ENCODE data around the gene TGM4. TPM values are rescaled to one million over a fixed set of nuclear protein-coding genes. Genes with fewer than 3 reads are reported as not detected.
"Not testable (repeated sequence)": the region's sequence is repeated elsewhere in the genome, so short reads cannot be mapped to it uniquely, and the experiment has no call there.

TGM4 gene
- not detected for total RNA-seq

GRCh38 chr3:44874308-44874707 is at the start of gene TGM4:
TGM4 (plus strand) TSS chr3:44874608; CDS start chr3:44874679, 71 bp downstream.
- Mint-ChIP-seq H3K4me3 (no peak within 1 kb of the TSS), H3K4me1 (ENCODE audit: low read depth) (no peaks in the 10 kb centered on the region), H3K9me3 (ENCODE audit: insufficient read depth) (no peaks in the 10 kb centered on the region), H3K27ac (no peak within 1 kb of the TSS), H3K36me3 (ENCODE audit: low read depth) (no peaks in the 10 kb centered on the region), H3K27me3 (ENCODE audit: low read depth) (peaks cover 2% of the 10 kb centered on the region)
- ATAC-seq = no peak
- ChIA-PET CTCF (interaction anchor here (0.9 kb wide), 1 partner anchor 17 kb away, joined by 3 read pairs; no protein-coding TSS in a partner anchor), POLR2A (no interaction called here)
- no peak for DNase-seq

GRCh38 chr3:44825264-44825925 is 49.0 kb upstream of the TGM4 start:
- no peak overlapping the region for H3K4me3 Mint-ChIP-seq
- ATAC-seq (no peak), DNase-seq (no peak)
- H3K4me1 Mint-ChIP-seq (ENCODE audit: low read depth) = no peaks in the 10 kb centered on the region
- CTCF ChIA-PET = no interaction called here
- no peak overlapping the region for H3K27ac Mint-ChIP-seq
- POLR2A ChIA-PET = interaction anchor here (0.6 kb wide), 1 partner anchor 63 kb away, joined by 3 read pairs; no protein-coding TSS in a partner anchor
- H3K9me3 Mint-ChIP-seq (ENCODE audit: insufficient read depth) = no peaks in the 10 kb centered on the region
- no peaks in the 10 kb centered on the region for H3K27me3 Mint-ChIP-seq (ENCODE audit: low read depth)
- H3K36me3 Mint-ChIP-seq (ENCODE audit: low read depth) = peaks cover 63% of the 10 kb centered on the region

- Mint-ChIP-seq H3K36me3 (ENCODE audit: low read depth) (peaks cover 65% of the 10 kb centered on the region), H3K27ac (no peak overlapping the region), H3K27me3 (ENCODE audit: low read depth) (no peaks in the 10 kb centered on the region), H3K4me1 (ENCODE audit: low read depth) (no peaks in the 10 kb centered on the region), H3K9me3 (ENCODE audit: insufficient read depth) (no peaks in the 10 kb centered on the region), H3K4me3 (no peak overlapping the region)
- ChIA-PET POLR2A (no interaction called here), CTCF (no interaction called here)
- DNase-seq (no peak), ATAC-seq (no peak)
Observed at GRCh38 chr3:44827196-44827595, 47.2 kb upstream of the TGM4 start.

GRCh38 chr3:44831232-44831631 is 43.2 kb upstream of the TGM4 start:
- peaks cover 61% of the 10 kb centered on the region for H3K36me3 Mint-ChIP-seq (ENCODE audit: low read depth)
- H3K9me3 Mint-ChIP-seq (ENCODE audit: insufficient read depth) = peaks cover 5% of the 10 kb centered on the region
- ChIA-PET POLR2A (no interaction called here), CTCF (no interaction called here)
- H3K4me3 Mint-ChIP-seq = no peak overlapping the region
- DNase-seq = no peak
- no peak overlapping the region for H3K27ac Mint-ChIP-seq
- H3K4me1 Mint-ChIP-seq (ENCODE audit: low read depth) = no peaks in the 10 kb centered on the region
- ATAC-seq = no peak
- no peaks in the 10 kb centered on the region for H3K27me3 Mint-ChIP-seq (ENCODE audit: low read depth)

- ATAC-seq (no peak), DNase-seq (no peak)
- no peaks in the 10 kb centered on the region for H3K4me1 Mint-ChIP-seq (ENCODE audit: low read depth)
- H3K9me3 Mint-ChIP-seq (ENCODE audit: insufficient read depth) = peaks cover 11% of the 10 kb centered on the region
- H3K27me3 Mint-ChIP-seq (ENCODE audit: low read depth) = no peaks in the 10 kb centered on the region
- no peak overlapping the region for H3K4me3 Mint-ChIP-seq
- ChIA-PET CTCF (interaction anchor here (0.9 kb wide), 1 partner anchor 299 kb away, joined by 3 read pairs; no protein-coding TSS in a partner anchor), POLR2A (no interaction called here)
- no peak overlapping the region for H3K27ac Mint-ChIP-seq
- peaks cover 62% of the 10 kb centered on the region for H3K36me3 Mint-ChIP-seq (ENCODE audit: low read depth)
Observed at GRCh38 chr3:44832032-44832431, 42.4 kb upstream of the TGM4 start.

GRCh38 chr3:44832965-44833364 is 41.4 kb upstream of the TGM4 start:
- Mint-ChIP-seq H3K27ac (no peak overlapping the region), H3K27me3 (ENCODE audit: low read depth) (no peaks in the 10 kb centered on the region), H3K4me3 (no peak overlapping the region), H3K36me3 (ENCODE audit: low read depth) (peaks cover 66% of the 10 kb centered on the region), H3K9me3 (ENCODE audit: insufficient read depth) (peaks cover 14% of the 10 kb centered on the region), H3K4me1 (ENCODE audit: low read depth) (no peaks in the 10 kb centered on the region)
- ChIA-PET CTCF (interaction anchor here (0.9 kb wide), 1 partner anchor 300 kb away, joined by 3 read pairs; no protein-coding TSS in a partner anchor), POLR2A (no interaction called here)
- ATAC-seq (no peak), DNase-seq (no peak)

GRCh38 chr3:44833394-44833793 is 41.0 kb upstream of the TGM4 start:
- Mint-ChIP-seq H3K27ac (no peak overlapping the region), H3K4me1 (ENCODE audit: low read depth) (no peaks in the 10 kb centered on the region), H3K36me3 (ENCODE audit: low read depth) (peaks cover 70% of the 10 kb centered on the region), H3K27me3 (ENCODE audit: low read depth) (no peaks in the 10 kb centered on the region), H3K9me3 (ENCODE audit: insufficient read depth) (peaks cover 14% of the 10 kb centered on the region), H3K4me3 (no peak overlapping the region)
- DNase-seq = no peak
- no peak for ATAC-seq
- ChIA-PET CTCF (interaction anchor here (1.5 kb wide), 1 partner anchor 82 kb away, joined by 4 read pairs; no protein-coding TSS in a partner anchor), POLR2A (no interaction called here)

- CTCF ChIA-PET = no interaction called here
- no peak for DNase-seq
- Mint-ChIP-seq H3K4me3 (no peak overlapping the region), H3K27ac (no peak overlapping the region), H3K9me3 (ENCODE audit: insufficient read depth) (peaks cover 14% of the 10 kb centered on the region), H3K36me3 (ENCODE audit: low read depth) (peaks cover 75% of the 10 kb centered on the region), H3K4me1 (ENCODE audit: low read depth) (no peaks in the 10 kb centered on the region), H3K27me3 (ENCODE audit: low read depth) (no peaks in the 10 kb centered on the region)
- no peak for ATAC-seq
- POLR2A ChIA-PET = no interaction called here
Observed at GRCh38 chr3:44835684-44836083, 38.7 kb upstream of the TGM4 start.

- peaks cover 77% of the 10 kb centered on the region for H3K36me3 Mint-ChIP-seq (ENCODE audit: low read depth)
- H3K27me3 Mint-ChIP-seq (ENCODE audit: low read depth) = no peaks in the 10 kb centered on the region
- POLR2A ChIA-PET = no interaction called here
- H3K27ac Mint-ChIP-seq = no peak overlapping the region
- ATAC-seq (no peak), DNase-seq (no peak)
- H3K4me3 Mint-ChIP-seq = no peak overlapping the region
- CTCF ChIA-PET = no interaction called here
- H3K4me1 Mint-ChIP-seq (ENCODE audit: low read depth) = no peaks in the 10 kb centered on the region
- H3K9me3 Mint-ChIP-seq (ENCODE audit: insufficient read depth) = no peaks in the 10 kb centered on the region
Observed at GRCh38 chr3:44842376-44842775, 32.0 kb upstream of the TGM4 start.

- POLR2A ChIA-PET = no interaction called here
- peaks cover 62% of the 10 kb centered on the region for H3K36me3 Mint-ChIP-seq (ENCODE audit: low read depth)
Observed at GRCh38 chr3:44845528-44846520, 28.6 kb upstream of the TGM4 start.

GRCh38 chr3:44848634-44849033 is 25.8 kb upstream of the TGM4 start:
- CTCF ChIA-PET = no interaction called here
- Mint-ChIP-seq H3K27ac (no peak overlapping the region), H3K36me3 (ENCODE audit: low read depth) (peaks cover 61% of the 10 kb centered on the region), H3K27me3 (ENCODE audit: low read depth) (no peaks in the 10 kb centered on the region), H3K4me3 (no peak overlapping the region), H3K9me3 (ENCODE audit: insufficient read depth) (no peaks in the 10 kb centered on the region), H3K4me1 (ENCODE audit: low read depth) (no peaks in the 10 kb centered on the region)
- DNase-seq (no peak), ATAC-seq (no peak)
- POLR2A ChIA-PET = no interaction called here

More at GRCh38 chr3:44845528-44846520, 28.6 kb upstream of the TGM4 start:
- CTCF ChIA-PET = no interaction called here
- ATAC-seq = no peak
- Mint-ChIP-seq H3K9me3 (ENCODE audit: insufficient read depth) (no peaks in the 10 kb centered on the region), H3K4me1 (ENCODE audit: low read depth) (no peaks in the 10 kb centered on the region), H3K4me3 (no peak overlapping the region), H3K27ac (no peak overlapping the region), H3K27me3 (ENCODE audit: low read depth) (no peaks in the 10 kb centered on the region)
- no peak for DNase-seq

- H3K27ac Mint-ChIP-seq; ATAC-seq; H3K9me3 Mint-ChIP-seq (ENCODE audit: insufficient read depth); H3K4me1 Mint-ChIP-seq (ENCODE audit: low read depth); H3K27me3 Mint-ChIP-seq (ENCODE audit: low read depth); H3K4me3 Mint-ChIP-seq; DNase-seq; POLR2A ChIA-PET: not testable (repeated sequence)
- CTCF ChIA-PET = interaction anchor here (1.0 kb wide), 1 partner anchor 18 kb away, joined by 3 read pairs; the partner anchor contains the start of gene TGM4
- H3K36me3 Mint-ChIP-seq (ENCODE audit: low read depth) = peaks cover 20% of the 10 kb centered on the region
Observed at GRCh38 chr3:44856663-44857062, 17.7 kb upstream of the TGM4 start.

Measured in activated CD8-positive, alpha-beta T cell treated with anti-CD3 and anti-CD28 coated beads, Interleukin-2, amount 10 ng/mL, durations not matched to agents 7 days and 5 days (primary cell).